HCT116 (cell line): ENCODE measurements around the gene LGALS3. TPM values are rescaled to one million over a fixed set of nuclear protein-coding genes. Genes with fewer than 3 reads are reported as not detected.

Source experiments
- ATAC-seq: fragments of 200-7000 bp; cut with Tn5 transposase; 2 replicates; pipeline ENCODE4 v1.9.1; 2020; ENCODE audit warnings: mild to moderate bottlenecking, moderate library complexity
- BruUV-seq: library from RNA; stranded (reverse); fragments of 400-500 nt; replicated peaks from 2 replicates; lab custom pipeline; 2021; lab: Mats Ljungman, UMichigan
- CTCF ChIA-PET: fragments of 300-600 bp; sonication (Branson Sonifier 250); formaldehyde crosslinking; loops from one replicate; lab custom pipeline; 2021; ENCODE audit warnings: antibody characterized with exemption; lab: Charles Lee
- POLR2A ChIA-PET: fragments of 300-600, 350-600 bp; sonication (Branson Sonifier 250); formaldehyde crosslinking; loops from one replicate; lab custom pipeline; 2021; ENCODE audit warnings: antibody characterized with exemption; lab: Charles Lee
- RAD21 ChIA-PET, 2 experiments: fragments of 300-600 bp; sonication (Branson Sonifier 250); formaldehyde crosslinking; loops; one replicate each; lab custom pipeline; 2023; ENCODE audit warnings: low total read pairs in 2 of 2; ENCODE audit not compliant: uncharacterized antibody in 2 of 2, unreplicated experiment in 2 of 2, low non-redundant PET in 1 of 2; lab: Charles Lee
- DNase-seq: peaks from one replicate; pipeline ENCODE4 v3.0.0-alpha.2; 2010; ENCODE audit warnings: low read depth, low spot score
- H2AFZ ChIP-seq: fragments of 200-600 bp; shearing (Covaris generic), sonication (generic); 2 replicates; pipeline ENCODE4 v1.6.1; 2017; ENCODE audit warnings: low read depth, mixed run types, mixed read lengths, antibody characterized with exemption, low read length; ENCODE audit not compliant: poor library complexity, severe bottlenecking
- H3K27ac ChIP-seq: 2 replicates; pipeline ENCODE4 v1.5.1; 2012; ENCODE audit warnings: low read depth, low read length
- H3K27me3 ChIP-seq: fragments of 200-600 bp; sonication (generic); 2 replicates; pipeline ENCODE4 v1.6.1; 2016; ENCODE audit warnings: mixed run types, low read length, mixed read lengths; ENCODE audit not compliant: insufficient read depth
- H3K36me3 ChIP-seq, 2 experiments: fragments of 200-500 bp in 1 of 2; fragments of 200-600 bp in 1 of 2; sonication (Bioruptor generic) in 1 of 2; sonication (generic) in 1 of 2; 2 replicates each; pipeline versions ENCODE4 v1.5.1 to v1.6.1; 2014 to 2016; ENCODE audit warnings: low read length in 2 of 2, inconsistent platforms in 1 of 2, mixed read lengths in 1 of 2, mixed run types in 1 of 2; ENCODE audit not compliant: insufficient read depth in 2 of 2, control insufficient read depth in 1 of 2
- H3K4me1 ChIP-seq, 2 experiments: fragments of 200-600 bp in 1 of 2; sonication (generic) in 1 of 2; 2 replicates each; pipeline versions ENCODE4 v1.5.1 to v1.6.1; 2012 to 2017; ENCODE audit warnings: low read length in 2 of 2, inconsistent platforms in 1 of 2, mild to moderate bottlenecking in 1 of 2, mixed read lengths in 1 of 2, mixed run types in 1 of 2, moderate library complexity in 1 of 2; ENCODE audit not compliant: insufficient read depth in 2 of 2, control insufficient read depth in 1 of 2
- H3K4me2 ChIP-seq: fragments of 200-600 bp; sonication (generic); 2 replicates; pipeline ENCODE4 v1.6.1; 2017; ENCODE audit warnings: mixed run types, low read length, mixed read lengths
- H3K4me3 ChIP-seq, 2 experiments: fragments of 200-600 bp in 1 of 2; sonication (generic) in 1 of 2; replicated peaks in 1 of 2; 2 replicates each; pipeline ENCODE4 v1.5.1; 2011 to 2016; ENCODE audit warnings: low read length in 2 of 2, control low read depth in 1 of 2, low read depth in 1 of 2, mild to moderate bottlenecking in 1 of 2, mixed read lengths in 1 of 2, mixed run types in 1 of 2
- H3K79me2 ChIP-seq: fragments of 200-600 bp; sonication (generic); 2 replicates; pipeline ENCODE4 v1.6.1; 2017; ENCODE audit warnings: mild to moderate bottlenecking, mixed run types, low read length, moderate library complexity, mixed read lengths; ENCODE audit not compliant: insufficient read depth
- H3K9ac ChIP-seq: fragments of 200-600 bp; sonication (generic); 2 replicates; pipeline ENCODE4 v1.6.1; 2016; ENCODE audit warnings: low read length, mixed read lengths
- H3K9me2 ChIP-seq: fragments of 200-600 bp; sonication (generic), shearing (Covaris generic); 2 replicates; pipeline ENCODE4 v1.6.1; 2017; ENCODE audit warnings: mixed run types, mild to moderate bottlenecking, moderate library complexity; ENCODE audit not compliant: insufficient read depth
- H3K9me3 ChIP-seq, 2 experiments: fragments of 200-500 bp in 1 of 2; fragments of 200-600 bp in 1 of 2; sonication (Bioruptor generic) in 1 of 2; sonication (generic) in 1 of 2; 2 replicates each; pipeline ENCODE4 v1.6.1; 2014 to 2017; ENCODE audit warnings: low read length in 2 of 2, mixed read lengths in 2 of 2, inconsistent platforms in 1 of 2, low read depth in 1 of 2, mild to moderate bottlenecking in 1 of 2, mixed run types in 1 of 2, moderate library complexity in 1 of 2; ENCODE audit not compliant: control insufficient read depth in 1 of 2, insufficient read depth in 1 of 2
- H4K20me1 ChIP-seq: fragments of 200-600 bp; sonication (generic), shearing (Covaris generic); 2 replicates; pipeline ENCODE4 v1.6.1; 2017; ENCODE audit warnings: mixed run types, mild to moderate bottlenecking, moderate library complexity; ENCODE audit not compliant: insufficient read depth
- CBX3 ChIP-seq: IDR thresholded peaks from 2 replicates; pipeline ENCODE4 v1.6.1; 2012; ENCODE audit warnings: low read depth
- CEBPB ChIP-seq: IDR thresholded peaks from 2 replicates; pipeline ENCODE4 v1.6.1; 2012; ENCODE audit warnings: low read depth
- CTCF ChIP-seq, 3 experiments: fragments of 200-600 bp in 1 of 3; sonication (generic) in 1 of 3; IDR thresholded peaks in 2 of 3; conservative IDR thresholded peaks in 1 of 3; 2 replicates each; pipeline ENCODE4 v1.5.1; 2012 to 2017; ENCODE audit warnings: low read depth in 2 of 3, low read length in 2 of 3, antibody characterized with exemption in 1 of 3, borderline replicate concordance in 1 of 3, control low read depth in 1 of 3, mild to moderate bottlenecking in 1 of 3, mixed read lengths in 1 of 3, mixed run types in 1 of 3, moderate library complexity in 1 of 3; ENCODE audit not compliant: insufficient read depth in 1 of 3
- ELF1 ChIP-seq: IDR thresholded peaks from 2 replicates; pipeline ENCODE4 v1.6.1; 2012; ENCODE audit warnings: low read depth, borderline replicate concordance
- FOSL1 ChIP-seq: IDR thresholded peaks from 2 replicates; pipeline ENCODE4 v1.6.1; 2012; ENCODE audit warnings: low read depth
- JUND ChIP-seq: IDR thresholded peaks from 2 replicates; pipeline ENCODE4 v1.6.1; 2012
- MAX ChIP-seq: IDR thresholded peaks from 2 replicates; pipeline ENCODE4 v1.6.1; 2012
- POLR2A ChIP-seq: IDR thresholded peaks from 2 replicates; pipeline ENCODE4 v1.7.0; 2011; ENCODE audit warnings: borderline replicate concordance; ENCODE audit not compliant: insufficient read depth, insufficient read length; ENCODE audit errors: extremely low read depth
- POLR2AphosphoS5 ChIP-seq: IDR thresholded peaks from 2 replicates; pipeline ENCODE4 v1.6.1; 2011; ENCODE audit warnings: mild to moderate bottlenecking, low read depth, low read length, moderate library complexity
- RAD21 ChIP-seq: IDR thresholded peaks from 2 replicates; pipeline ENCODE4 v1.6.1; 2012; ENCODE audit warnings: low read depth, mild to moderate bottlenecking
- REST ChIP-seq: IDR thresholded peaks from 2 replicates; pipeline ENCODE4 v1.6.1; 2012; ENCODE audit warnings: low read depth
- SP1 ChIP-seq: IDR thresholded peaks from 2 replicates; pipeline ENCODE4 v1.6.1; 2012; ENCODE audit warnings: low read depth
- ZNF274 ChIP-seq: fragments of 200-500 bp; sonication (Bioruptor generic); IDR thresholded peaks from 2 replicates; pipeline ENCODE4 v1.6.1; 2014; ENCODE audit warnings: mild to moderate bottlenecking, low read depth, low read length, inconsistent platforms
- intact Hi-C: fragments of 100-400 bp; cut with micrococcal nuclease; formaldehyde crosslinking; loops from 2 replicates; pipeline ENCODE4 v1.10.0; 2022
- total RNA-seq: library from RNA; stranded (reverse); gene quantifications from one replicate; pipeline ENCODE4 v1.2.1, GENCODE V29; 2021; ENCODE audit not compliant: unreplicated experiment

The LGALS3 gene
- total RNA-seq, 1 experiment from 2014 or later, result 86.1 TPM

GRCh38 chr14:55188686-55189295, 59.7 kb downstream of the LGALS3 start:
- ChIA-PET RAD21 (no interaction called here), CTCF (no interaction called here), POLR2A (no interaction called here)
- no peak for TF ChIP-seq ZNF274
- Histone ChIP-seq H3K9me2 (no peaks in the 10 kb centered on the region), H3K36me3 (peaks cover 5 to 11% of the 10 kb centered on the region in 2 experiments; a peak in 1 of 4 replicates), H4K20me1 (no peaks in the 10 kb centered on the region), H3K9ac (no peak overlapping the region), H3K9me3 (no peaks in the 10 kb centered on the region), H2AFZ (no peak overlapping the region), H3K27ac (no peak overlapping the region), H3K79me2 (peaks cover 59% of the 10 kb centered on the region), H3K4me2 (no peak overlapping the region), H3K4me3 (no peak overlapping the region), H3K4me1 (peaks cover 8 to 20% of the 10 kb centered on the region in 2 experiments), H3K27me3 (no peaks in the 10 kb centered on the region)
- intact Hi-C loops, result no loop called here
- BruUV-seq, result no TSS peak
- no peak for ATAC-seq
- DNase-seq, result no peak

GRCh38 chr14:55190906-55191202, 61.8 kb downstream of the LGALS3 start:
- Histone ChIP-seq H2AFZ (peak overlapping the region; percentile 62), H3K27me3 (no peaks in the 10 kb centered on the region), H3K9ac (peak overlapping the region; percentile 92), H3K4me1 (peaks cover 8 to 20% of the 10 kb centered on the region in 2 experiments), H3K4me2 (peak overlapping the region; percentile 81), H3K9me2 (no peaks in the 10 kb centered on the region), H3K4me3 (peak overlapping the region; percentile 97), H4K20me1 (no peaks in the 10 kb centered on the region), H3K36me3 (peaks cover 5 to 11% of the 10 kb centered on the region in 2 experiments; a peak in 1 of 4 replicates), H3K9me3 (no peaks in the 10 kb centered on the region), H3K27ac (peak overlapping the region; percentile 60), H3K79me2 (peaks cover 47% of the 10 kb centered on the region)
- DNase-seq (no peak), ATAC-seq (no peak)
- no peak for TF ChIP-seq RAD21
- TF ChIP-seq CEBPB, result no peak
- TF ChIP-seq ZNF274, result no peak
- TF ChIP-seq FOSL1, result no peak
- no peak for TF ChIP-seq ELF1
- no peak for TF ChIP-seq REST
- TF ChIP-seq POLR2A, result no peak
- no peak for TF ChIP-seq POLR2AphosphoS5
- no peak for TF ChIP-seq SP1
- no peak for TF ChIP-seq MAX
- no peak for TF ChIP-seq CBX3
- no peak for TF ChIP-seq CTCF (IDR thresholded peaks at IDR 0.05 in 2 of 3, conservative IDR thresholded peaks at IDR 0.05 in 1 of 3; ENCODE audit: borderline replicate concordance in 1 of 3, insufficient read depth in 1 of 3, low read depth in 2 of 3, low read length in 2 of 3)
- no peak for TF ChIP-seq JUND
- intact Hi-C loops, result no loop called here
- ChIA-PET CTCF (no interaction called here), POLR2A (interaction anchor here (1.1 to 1.4 kb wide), 2 partner anchors 83 to 139 kb away, joined by 3 read pairs; partner anchors contain the start of gene MAPK1IP1L), RAD21 (interaction anchor here in 1 of 2 experiments (0.7 kb wide), 1 partner anchor 113 kb away, joined by 5 read pairs; no protein-coding TSS in a partner anchor)
- BruUV-seq, result no TSS peak
